ENCODE results near the gene APOBEC2.

The APOBEC2 gene

GRCh38 chr6:41036601-41037000, 16.4 kb upstream of the APOBEC2 start:
- Histone ChIP-seq H3K27me3 (ENCODE audit: insufficient read depth, low read length, poor library complexity, severe bottlenecking) (no peaks in the 10 kb centered on the region), H4K20me1 (ENCODE audit: insufficient read depth, low read length, poor library complexity, severe bottlenecking) (no peaks in the 10 kb centered on the region), H3K9ac (ENCODE audit: low read depth, low read length, poor library complexity, severe bottlenecking) (no peak overlapping the region), H3K36me3 (ENCODE audit: insufficient read depth, low read length) (no peaks in the 10 kb centered on the region), H3K79me2 (ENCODE audit: insufficient read depth, low read length) (no peaks in the 10 kb centered on the region), H3F3A (ENCODE audit: low read depth) (no peaks in the 10 kb centered on the region), H3K9me3 (ENCODE audit: insufficient read depth, low read depth, low read length) (no peaks in the 10 kb centered on the region), H3K9me2 (replicated peaks; ENCODE audit: low read depth, low read length) (no peaks in the 10 kb centered on the region), H3K4me1 (ENCODE audit: insufficient read depth, low read length, poor library complexity, severe bottlenecking) (peaks cover 10% of the 10 kb centered on the region), H2AFZ (ENCODE audit: low read length) (no peak overlapping the region), H3K4me3 (ENCODE audit: low read length, poor library complexity, severe bottlenecking) (no peak overlapping the region), H3K4me2 (ENCODE audit: low read depth, low read length, poor library complexity, severe bottlenecking) (no peak overlapping the region)
- TF ChIP-seq CTCF (conservative IDR thresholded peaks at IDR 0.05; ENCODE audit: low read length) (no peak), EZH2phosphoT487 (IDR thresholded peaks at IDR 0.05; ENCODE audit: borderline replicate concordance) (no peak)

GRCh38 chr6:41037107-41037900, 15.7 kb upstream of the APOBEC2 start:
- H2AFZ ChIP-seq (ENCODE audit: low read length) = no peak overlapping the region
- no peaks in the 10 kb centered on the region for H3F3A ChIP-seq (ENCODE audit: low read depth)
- no peaks in the 10 kb centered on the region for H4K20me1 ChIP-seq (ENCODE audit: insufficient read depth, low read length, poor library complexity, severe bottlenecking)
- no peak for TF ChIP-seq CTCF (conservative IDR thresholded peaks at IDR 0.05; ENCODE audit: low read length)
- no peak for TF ChIP-seq EZH2phosphoT487 (IDR thresholded peaks at IDR 0.05; ENCODE audit: borderline replicate concordance)
- no peaks in the 10 kb centered on the region for H3K36me3 ChIP-seq (ENCODE audit: insufficient read depth, low read length)
- peaks cover 10% of the 10 kb centered on the region for H3K4me1 ChIP-seq (ENCODE audit: insufficient read depth, low read length, poor library complexity, severe bottlenecking)
- H3K9me2 ChIP-seq (replicated peaks; ENCODE audit: low read depth, low read length) = no peaks in the 10 kb centered on the region
- H3K4me3 ChIP-seq (ENCODE audit: low read length, poor library complexity, severe bottlenecking) = no peak overlapping the region
- H3K79me2 ChIP-seq (ENCODE audit: insufficient read depth, low read length) = no peaks in the 10 kb centered on the region
- no peak overlapping the region for H3K4me2 ChIP-seq (ENCODE audit: low read depth, low read length, poor library complexity, severe bottlenecking)
- H3K27me3 ChIP-seq (ENCODE audit: insufficient read depth, low read length, poor library complexity, severe bottlenecking) = no peaks in the 10 kb centered on the region
- no peaks in the 10 kb centered on the region for H3K9me3 ChIP-seq (ENCODE audit: insufficient read depth, low read depth, low read length)
- no peak overlapping the region for H3K9ac ChIP-seq (ENCODE audit: low read depth, low read length, poor library complexity, severe bottlenecking)

- no peaks in the 10 kb centered on the region for H3F3A ChIP-seq (ENCODE audit: low read depth)
- no peaks in the 10 kb centered on the region for H4K20me1 ChIP-seq (ENCODE audit: insufficient read depth, low read length, poor library complexity, severe bottlenecking)
- H3K9ac ChIP-seq (ENCODE audit: low read depth, low read length, poor library complexity, severe bottlenecking) = no peak overlapping the region
- H3K9me3 ChIP-seq (ENCODE audit: insufficient read depth, low read depth, low read length) = no peaks in the 10 kb centered on the region
- no peak overlapping the region for H3K4me3 ChIP-seq (ENCODE audit: low read length, poor library complexity, severe bottlenecking)
- H3K4me1 ChIP-seq (ENCODE audit: insufficient read depth, low read length, poor library complexity, severe bottlenecking) = peaks cover 10% of the 10 kb centered on the region
- H3K9me2 ChIP-seq (replicated peaks; ENCODE audit: low read depth, low read length) = no peaks in the 10 kb centered on the region
- no peaks in the 10 kb centered on the region for H3K79me2 ChIP-seq (ENCODE audit: insufficient read depth, low read length)
- TF ChIP-seq EZH2phosphoT487 (IDR thresholded peaks at IDR 0.05; ENCODE audit: borderline replicate concordance) = no peak
- TF ChIP-seq CTCF (conservative IDR thresholded peaks at IDR 0.05; ENCODE audit: low read length) = no peak
- H3K4me2 ChIP-seq (ENCODE audit: low read depth, low read length, poor library complexity, severe bottlenecking) = no peak overlapping the region
- no peaks in the 10 kb centered on the region for H3K36me3 ChIP-seq (ENCODE audit: insufficient read depth, low read length)
- no peaks in the 10 kb centered on the region for H3K27me3 ChIP-seq (ENCODE audit: insufficient read depth, low read length, poor library complexity, severe bottlenecking)
- no peak overlapping the region for H2AFZ ChIP-seq (ENCODE audit: low read length)
These were observed 14.8 kb upstream of the APOBEC2 start for GRCh38 chr6:41038205-41038604.

All from Loucy (cell line).